ENCODE data around the gene ACTR6.
"Not testable (repeated sequence)": the region's sequence is repeated elsewhere in the genome, so short reads cannot be mapped to it uniquely, and the experiment has no call there.

Gene ACTR6

DNA sequence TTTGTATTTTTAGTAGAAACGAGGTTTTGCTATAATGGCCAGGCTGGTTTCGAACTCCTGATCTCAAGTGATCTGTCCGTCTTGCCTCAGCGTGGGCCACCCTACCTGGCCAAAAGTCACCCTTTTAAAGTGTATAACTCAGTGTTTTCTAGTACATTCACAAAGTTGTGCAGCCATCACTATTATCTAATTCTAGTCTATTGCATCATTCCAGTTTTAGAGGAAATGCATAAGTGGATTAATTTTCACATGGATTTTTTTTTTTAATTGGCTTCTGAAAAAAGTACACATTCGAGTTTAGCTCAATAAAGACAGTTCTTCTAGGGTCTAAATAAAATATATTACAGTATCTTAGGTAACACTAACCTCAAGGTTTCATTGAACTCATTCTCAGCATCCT, 62.5 kb downstream of the ACTR6 start:
- no peak overlapping the region for H3K4me3 ChIP-seq (ENCODE audit: low read depth, low read length)
- no peak overlapping the region for H3K27ac ChIP-seq
- H3K27me3 ChIP-seq (ENCODE audit: control insufficient read depth, insufficient read depth, low read length): no peaks in the 10 kb centered on the region
- no peaks in the 10 kb centered on the region for H3K36me3 ChIP-seq (ENCODE audit: control insufficient read depth, insufficient read depth, low read length)
- no peaks in the 10 kb centered on the region for H3K79me2 ChIP-seq
- H3K9me3 ChIP-seq (ENCODE audit: control insufficient read depth, low read length): no peaks in the 10 kb centered on the region
- no peak overlapping the region for H3K4me2 ChIP-seq (ENCODE audit: low read length)
- no peak overlapping the region for H2AFZ ChIP-seq
- TF ChIP-seq, protein P1, sequence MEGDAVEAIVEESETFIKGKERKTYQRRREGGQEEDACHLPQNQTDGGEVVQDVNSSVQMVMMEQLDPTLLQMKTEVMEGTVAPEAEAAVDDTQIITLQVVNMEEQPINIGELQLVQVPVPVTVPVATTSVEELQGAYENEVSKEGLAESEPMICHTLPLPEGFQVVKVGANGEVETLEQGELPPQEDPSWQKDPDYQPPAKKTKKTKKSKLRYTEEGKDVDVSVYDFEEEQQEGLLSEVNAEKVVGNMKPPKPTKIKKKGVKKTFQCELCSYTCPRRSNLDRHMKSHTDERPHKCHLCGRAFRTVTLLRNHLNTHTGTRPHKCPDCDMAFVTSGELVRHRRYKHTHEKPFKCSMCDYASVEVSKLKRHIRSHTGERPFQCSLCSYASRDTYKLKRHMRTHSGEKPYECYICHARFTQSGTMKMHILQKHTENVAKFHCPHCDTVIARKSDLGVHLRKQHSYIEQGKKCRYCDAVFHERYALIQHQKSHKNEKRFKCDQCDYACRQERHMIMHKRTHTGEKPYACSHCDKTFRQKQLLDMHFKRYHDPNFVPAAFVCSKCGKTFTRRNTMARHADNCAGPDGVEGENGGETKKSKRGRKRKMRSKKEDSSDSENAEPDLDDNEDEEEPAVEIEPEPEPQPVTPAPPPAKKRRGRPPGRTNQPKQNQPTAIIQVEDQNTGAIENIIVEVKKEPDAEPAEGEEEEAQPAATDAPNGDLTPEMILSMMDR (IDR thresholded peaks at IDR 0.05): no peak
- H3K4me1 ChIP-seq: no peaks in the 10 kb centered on the region
- H3K9ac ChIP-seq: no peak overlapping the region

DNA sequence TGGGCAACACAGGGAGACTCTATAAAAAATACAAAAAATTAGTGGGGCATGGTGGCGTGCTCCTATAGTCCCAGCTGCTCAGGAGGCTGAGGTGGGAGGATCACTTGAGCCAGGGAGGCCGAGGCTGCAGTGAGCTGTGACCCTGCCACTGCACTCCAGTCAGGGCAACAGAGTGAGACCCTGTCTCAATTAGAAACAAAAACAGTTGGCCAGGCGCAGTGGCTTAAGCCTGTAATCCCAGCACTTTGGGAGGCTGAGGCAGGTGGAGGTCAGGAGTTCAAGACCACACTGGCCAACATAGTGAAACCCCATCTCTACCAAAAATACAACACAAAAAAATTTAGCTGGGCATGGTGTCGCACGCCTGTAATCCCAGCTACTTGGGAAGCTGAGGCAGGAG, 64.5 kb downstream of the ACTR6 start:
- not testable (repeated sequence) for H3K9me3 ChIP-seq (ENCODE audit: control insufficient read depth, low read length); H2AFZ ChIP-seq; H3K36me3 ChIP-seq (ENCODE audit: control insufficient read depth, insufficient read depth, low read length); H3K4me1 ChIP-seq; H3K4me3 ChIP-seq (ENCODE audit: low read depth, low read length); H3K79me2 ChIP-seq; H3K4me2 ChIP-seq (ENCODE audit: low read length); H3K27me3 ChIP-seq (ENCODE audit: control insufficient read depth, insufficient read depth, low read length); H3K27ac ChIP-seq; H3K9ac ChIP-seq

DNA sequence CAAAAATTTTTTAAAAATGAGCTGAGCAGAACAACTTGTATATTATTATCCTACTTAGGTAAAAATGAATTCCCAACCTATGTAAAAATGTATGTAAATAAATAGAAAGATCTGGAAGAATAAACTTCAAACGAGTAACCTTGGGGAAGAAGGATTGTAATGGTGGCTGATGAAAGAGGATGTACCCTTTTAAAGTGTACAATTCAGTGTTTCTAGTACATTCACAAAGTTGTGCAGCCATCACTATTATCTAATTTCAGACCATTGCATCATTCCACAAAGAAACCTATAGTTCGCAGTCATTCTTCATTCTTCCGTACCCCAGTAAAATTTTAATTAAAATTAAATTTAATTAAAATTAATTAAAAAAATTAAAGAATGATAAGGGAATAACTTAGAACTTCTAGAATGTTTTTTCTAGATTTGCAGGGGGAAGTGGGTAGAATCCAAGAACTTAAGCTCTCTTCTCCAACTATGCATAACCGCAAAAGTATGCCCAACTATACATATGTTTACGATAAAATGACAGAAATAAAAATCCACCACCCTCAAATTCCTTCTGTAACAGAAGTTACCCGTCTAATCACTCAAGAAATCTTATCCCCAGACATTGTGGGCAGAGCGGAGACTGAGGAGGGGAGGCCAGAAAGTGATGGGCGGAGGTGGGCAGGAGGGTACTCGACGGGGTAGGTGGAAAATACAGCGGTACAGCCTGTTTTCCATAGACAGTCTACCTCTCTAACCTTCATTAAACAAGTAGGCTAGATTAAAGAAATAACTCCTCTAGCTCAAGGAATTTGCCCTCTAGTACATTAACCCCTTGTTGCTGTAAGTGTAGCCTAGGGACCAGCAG, 65.3 kb downstream of the ACTR6 start:
- TF ChIP-seq, protein P1 (IDR thresholded peaks at IDR 0.05): no peak
- no peak overlapping the region for H3K9ac ChIP-seq
- H3K27me3 ChIP-seq (ENCODE audit: control insufficient read depth, insufficient read depth, low read length): no peaks in the 10 kb centered on the region

DNA sequence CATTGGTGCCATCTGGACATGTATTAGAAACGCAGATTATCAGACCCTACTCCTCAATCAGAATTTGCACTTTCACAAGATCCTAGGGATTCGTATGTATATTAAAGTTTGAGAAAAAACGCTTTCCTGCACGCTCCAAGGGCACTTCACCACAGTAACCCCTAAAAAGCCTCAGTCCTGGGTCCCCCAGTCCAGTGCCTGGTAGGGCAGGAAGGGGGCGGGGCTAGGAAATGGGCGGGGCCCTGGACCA, 65.9 kb downstream of the ACTR6 start:
- peak overlapping the region; percentile 51 for H3K4me2 ChIP-seq (ENCODE audit: low read length)
- H3K36me3 ChIP-seq (ENCODE audit: control insufficient read depth, insufficient read depth, low read length): no peaks in the 10 kb centered on the region
- H2AFZ ChIP-seq: peak overlapping the region; percentile 91
- no peaks in the 10 kb centered on the region for H3K9me3 ChIP-seq (ENCODE audit: control insufficient read depth, low read length)
- TF ChIP-seq, protein P1 (IDR thresholded peaks at IDR 0.05): no peak
- peaks cover 9% of the 10 kb centered on the region for H3K79me2 ChIP-seq
- no peaks in the 10 kb centered on the region for H3K27me3 ChIP-seq (ENCODE audit: control insufficient read depth, insufficient read depth, low read length)
- no peak overlapping the region for H3K9ac ChIP-seq
- H3K27ac ChIP-seq: peak overlapping the region; percentile 86
- H3K4me1 ChIP-seq: peaks cover 7% of the 10 kb centered on the region
- H3K4me3 ChIP-seq (ENCODE audit: low read depth, low read length): peak overlapping the region; percentile 89

More for the DNA sequence above, 65.3 kb downstream of the ACTR6 start:
- Histone ChIP-seq H3K79me2 (peaks cover 7% of the 10 kb centered on the region), H3K4me3 (ENCODE audit: low read depth, low read length) (peak overlapping the region; percentile 89), H3K27ac (peak overlapping the region; percentile 86), H3K9me3 (ENCODE audit: control insufficient read depth, low read length) (no peaks in the 10 kb centered on the region), H3K36me3 (ENCODE audit: control insufficient read depth, insufficient read depth, low read length) (no peaks in the 10 kb centered on the region), H3K4me2 (ENCODE audit: low read length) (peak overlapping the region; percentile 51), H3K4me1 (peaks cover 7% of the 10 kb centered on the region), H2AFZ (peak overlapping the region; percentile 91)

DNA sequence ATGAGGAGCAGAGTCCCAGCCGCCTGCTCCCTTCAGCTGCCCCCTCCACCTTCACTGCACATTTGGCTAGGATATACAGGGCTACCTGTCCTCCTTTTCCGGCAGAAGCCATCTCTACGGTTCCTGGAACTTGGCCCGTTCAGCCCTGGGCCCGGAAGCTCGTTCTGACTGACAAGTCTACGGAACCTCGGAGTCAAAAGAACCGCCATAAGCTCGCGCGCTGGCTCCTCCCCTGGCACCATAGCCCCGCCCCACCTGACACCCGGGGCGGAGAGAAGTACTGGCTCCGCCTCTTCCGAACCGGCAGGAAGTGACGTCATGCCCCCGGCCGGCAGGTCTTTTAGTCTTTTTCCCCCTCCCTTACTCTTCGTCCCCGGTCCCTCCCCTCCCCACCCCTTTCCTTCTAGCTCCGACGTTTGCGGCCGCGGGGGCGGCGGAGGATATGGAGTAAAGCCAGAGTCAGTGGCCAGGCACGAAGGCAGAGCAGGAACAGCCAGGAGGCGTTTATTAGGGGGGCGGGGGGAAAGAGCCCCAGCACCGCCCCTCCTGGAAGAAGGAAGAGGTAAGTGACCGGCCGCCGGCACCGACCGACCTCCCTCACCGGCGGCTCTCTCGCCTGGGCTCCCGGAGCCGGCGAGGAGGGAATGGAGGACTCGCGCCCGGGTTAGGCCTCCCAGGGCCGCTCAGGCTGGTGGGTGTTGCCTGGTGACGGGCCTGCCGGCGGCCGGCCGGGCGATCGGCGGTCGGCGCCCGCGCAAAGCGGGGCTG, 66.4 kb downstream of the ACTR6 start, which contains the start of the genes DEPDC4 and SCYL2:
Gene DEPDC4 (minus strand): TSS at position 245 of the 768 bp plus-strand sequence. CDS start 3 bp downstream, at position 242.
Gene SCYL2 (plus strand): TSS at position 343 of the 768 bp plus-strand sequence. CDS start 15,794 bp downstream, outside the sequence.
- peak within 1 kb of the TSS; percentile 86 for H3K27ac ChIP-seq
- TF ChIP-seq, protein P1 (IDR thresholded peaks at IDR 0.05): no peak
- peak within 1 kb of the TSS; percentile 91 for H2AFZ ChIP-seq
- H3K9ac ChIP-seq: peak within 1 kb of the TSS; percentile 68
- peaks cover 14% of the 10 kb centered on the region for H3K79me2 ChIP-seq
- H3K36me3 ChIP-seq (ENCODE audit: control insufficient read depth, insufficient read depth, low read length): no peaks in the 10 kb centered on the region
- peak within 1 kb of the TSS; percentile 87 for H3K4me2 ChIP-seq (ENCODE audit: low read length)
- H3K4me3 ChIP-seq (ENCODE audit: low read depth, low read length): peak within 1 kb of the TSS; percentile 89
- H3K4me1 ChIP-seq: peaks cover 9% of the 10 kb centered on the region
- H3K27me3 ChIP-seq (ENCODE audit: control insufficient read depth, insufficient read depth, low read length): no peaks in the 10 kb centered on the region
- H3K9me3 ChIP-seq (ENCODE audit: control insufficient read depth, low read length): no peaks in the 10 kb centered on the region
